Measurements from ENCODE around the gene ALKBH3. TPM values are rescaled to one million over a fixed set of nuclear protein-coding genes. Genes with fewer than 3 reads are reported as not detected.

ALKBH3 gene
- polyA plus RNA-seq, 1 of the 3 experiments (the other 2 are of a cell fraction), result 27.0 TPM

GRCh38 chr11:43923406-43924111, 42.9 kb downstream of the ALKBH3 start:
- Histone ChIP-seq H3K4me3 (ENCODE audit: low read depth in 2 of 2, low read length in 1 of 2) (no peak overlapping the region), H3K9me3 (no peaks in the 10 kb centered on the region), H3K27me3 (ENCODE audit: insufficient read depth) (no peaks in the 10 kb centered on the region), H3K27ac (ENCODE audit: low read depth in 2 of 2, low read length in 1 of 2) (peak overlapping the region; percentile 27 to 100; a peak in 3 of 4 replicates), H3F3A (replicated peaks; ENCODE audit: insufficient read depth) (peaks cover 6% of the 10 kb centered on the region), H3K36me3 (replicated peaks in 1 of 2; ENCODE audit: control insufficient read depth in 1 of 2, insufficient read depth in 2 of 2, low read length in 1 of 2) (peaks cover 18 to 32% of the 10 kb centered on the region in 2 experiments), H3K9me2 (no peaks in the 10 kb centered on the region), H3K9ac (no peak overlapping the region), H4K20me1 (ENCODE audit: insufficient read depth) (peaks cover 4% of the 10 kb centered on the region; the same call in 1 of the 2 replicates), H2AFZ (ENCODE audit: low read depth) (no peak overlapping the region), H3K79me2 (ENCODE audit: insufficient read depth) (no peaks in the 10 kb centered on the region), H3K4me1 (ENCODE audit: control insufficient read depth in 1 of 2, insufficient read depth in 2 of 2, low read depth in 1 of 2, low read length in 1 of 2) (peaks cover 4 to 89% of the 10 kb centered on the region in 2 experiments; a peak in 3 of 4 replicates), H3K4me2 (no peak overlapping the region)
- CTCF ChIA-PET, result interaction anchor here (0.8 to 15.0 kb wide), 10 partner anchors 8 to 118 kb away, joined by 3 to 222 read pairs (median 16); partner anchors contain the start of gene C11orf96
- 85% methylated on average over 8 of the region's 8 CpGs for WGBS (ENCODE audit: low lambda C conversion rate)
- TF ChIP-seq JUND (IDR thresholded peaks at IDR 0.05), result no peak
- TF ChIP-seq USF1 (IDR thresholded peaks at IDR 0.05; ENCODE audit: borderline replicate concordance, low read depth), result no peak
- TF ChIP-seq CHD2 (IDR thresholded peaks at IDR 0.05; ENCODE audit: low read length, partially characterized antibody), result peak; percentile 52
- peak; percentile 37; the same call in 1 of the 2 replicates for TF ChIP-seq MXI1 (IDR thresholded peaks at IDR 0.05; ENCODE audit: low read depth, low read length)
- TF ChIP-seq ELF1 (IDR thresholded peaks at IDR 0.05), result no peak
- POLR2A ChIA-PET, result interaction anchor here (0.8 to 9.1 kb wide), 7 partner anchors 16 to 31 kb away, joined by 3 to 213 read pairs (median 11); partner anchors contain the start of gene C11orf96
- peak; percentile 56 for DNase-seq

GRCh38 chr11:43924112-43924855, 43.7 kb downstream of the ALKBH3 start:
- ChIA-PET CTCF (interaction anchor here (0.8 to 15.0 kb wide), 7 partner anchors 18 to 117 kb away, joined by 3 to 222 read pairs (median 24); partner anchors contain the start of gene C11orf96), POLR2A (interaction anchor here (0.8 to 9.1 kb wide), 8 partner anchors 7 to 32 kb away, joined by 3 to 213 read pairs (median 12); partner anchors contain the start of gene C11orf96)
- H3K4me2 ChIP-seq, result no peak overlapping the region
- H3F3A ChIP-seq (replicated peaks; ENCODE audit: insufficient read depth), result peaks cover 6% of the 10 kb centered on the region
- no peaks in the 10 kb centered on the region for H3K9me3 ChIP-seq
- H3K27me3 ChIP-seq (ENCODE audit: insufficient read depth), result no peaks in the 10 kb centered on the region
- H4K20me1 ChIP-seq (ENCODE audit: insufficient read depth), result peaks cover 4% of the 10 kb centered on the region; the same call in 1 of the 2 replicates
- no peak overlapping the region for H3K9ac ChIP-seq
- no peaks in the 10 kb centered on the region for H3K79me2 ChIP-seq (ENCODE audit: insufficient read depth)
- peaks cover 4 to 89% of the 10 kb centered on the region in 2 experiments; a peak in 3 of 4 replicates for H3K4me1 ChIP-seq (ENCODE audit: control insufficient read depth in 1 of 2, insufficient read depth in 2 of 2, low read depth in 1 of 2, low read length in 1 of 2)
- H2AFZ ChIP-seq (ENCODE audit: low read depth), result no peak overlapping the region
- H3K4me3 ChIP-seq (ENCODE audit: low read depth in 2 of 2, low read length in 1 of 2), result no peak overlapping the region
- H3K9me2 ChIP-seq, result no peaks in the 10 kb centered on the region
- peak; percentile 55 for DNase-seq
- WGBS (ENCODE audit: low lambda C conversion rate), result 84% methylated on average over 7 of the region's 27 CpGs
- H3K36me3 ChIP-seq (replicated peaks in 1 of 2; ENCODE audit: control insufficient read depth in 1 of 2, insufficient read depth in 2 of 2, low read length in 1 of 2), result peaks cover 13 to 25% of the 10 kb centered on the region in 2 experiments
- H3K27ac ChIP-seq (ENCODE audit: low read depth in 2 of 2, low read length in 1 of 2), result peak overlapping the region; percentile 27 to 100; a peak in 3 of 4 replicates
- TF ChIP-seq FOSL2 (IDR thresholded peaks at IDR 0.05; ENCODE audit: borderline replicate concordance, low read depth) (no peak), NFIC (IDR thresholded peaks at IDR 0.05; ENCODE audit: borderline replicate concordance) (no peak), JUND (IDR thresholded peaks at IDR 0.05) (no peak), MAX (IDR thresholded peaks at IDR 0.05; ENCODE audit: low read depth) (no peak), TAF1 (IDR thresholded peaks at IDR 0.05; ENCODE audit: borderline replicate concordance, low read depth, low read length) (no peak), SMC3 (IDR thresholded peaks at IDR 0.05; ENCODE audit: low read depth, low read length) (no peak), FOXM1 (IDR thresholded peaks at IDR 0.05; ENCODE audit: low read depth) (no peak), EZH2phosphoT487 (IDR thresholded peaks at IDR 0.05; ENCODE audit: borderline replicate concordance, low read depth) (no peak), CTCF (IDR thresholded peaks at IDR 0.05) (peak; percentile 33), NRF1 (IDR thresholded peaks at IDR 0.05; ENCODE audit: low read depth, low read length) (no peak), GATA2 (CRISPR knock-in tag; IDR thresholded peaks at IDR 0.05) (peak; percentile 76), MEF2A (IDR thresholded peaks at IDR 0.05; ENCODE audit: borderline replicate concordance, low read depth) (no peak), POLR2AphosphoS5 (IDR thresholded peaks at IDR 0.05; ENCODE audit: low read depth, low read length) (no peak), PBX3 (IDR thresholded peaks at IDR 0.05) (no peak), RAD21 (IDR thresholded peaks at IDR 0.05; ENCODE audit: low read length) (no peak), TCF12 (IDR thresholded peaks at IDR 0.05) (no peak), FOXJ3 (CRISPR knock-in tag; IDR thresholded peaks at IDR 0.05) (0 out of 2 replicates have a peak, but pooled peaks have one; percentile 9), USF1 (IDR thresholded peaks at IDR 0.05; ENCODE audit: borderline replicate concordance, low read depth) (no peak)

All from SK-N-SH (cell line).